GM21390 (cell line): ENCODE results near the gene DNAJA3.

ENCODE experiments used
- ATAC-seq: cut with Tn5 transposase; IDR thresholded peaks from one replicate; pipeline ENCODE4 v1.9.1; 2021; ENCODE audit not compliant: unreplicated experiment

Gene DNAJA3

DNA sequence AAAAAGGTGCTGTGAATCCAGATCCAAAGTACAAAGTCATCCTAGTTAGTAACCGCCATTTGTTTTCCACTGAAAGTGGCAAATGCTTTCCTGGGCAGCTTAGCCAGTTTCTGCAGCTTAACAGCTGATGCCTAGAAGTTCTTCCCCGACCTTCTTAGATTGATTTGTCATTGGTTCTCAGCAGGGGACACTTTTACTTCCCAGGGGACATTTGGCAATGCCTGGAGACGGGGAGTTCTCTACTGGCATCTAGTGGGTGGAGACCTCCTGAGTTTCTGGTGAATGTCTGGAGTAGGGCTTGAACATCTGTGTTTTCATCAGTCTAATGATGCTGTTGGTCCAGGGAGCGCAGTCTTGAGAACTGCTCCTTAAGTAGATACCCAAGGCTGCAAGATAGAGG, 7.6 kb downstream of the DNAJA3 start:
- no peak for ATAC-seq

DNA sequence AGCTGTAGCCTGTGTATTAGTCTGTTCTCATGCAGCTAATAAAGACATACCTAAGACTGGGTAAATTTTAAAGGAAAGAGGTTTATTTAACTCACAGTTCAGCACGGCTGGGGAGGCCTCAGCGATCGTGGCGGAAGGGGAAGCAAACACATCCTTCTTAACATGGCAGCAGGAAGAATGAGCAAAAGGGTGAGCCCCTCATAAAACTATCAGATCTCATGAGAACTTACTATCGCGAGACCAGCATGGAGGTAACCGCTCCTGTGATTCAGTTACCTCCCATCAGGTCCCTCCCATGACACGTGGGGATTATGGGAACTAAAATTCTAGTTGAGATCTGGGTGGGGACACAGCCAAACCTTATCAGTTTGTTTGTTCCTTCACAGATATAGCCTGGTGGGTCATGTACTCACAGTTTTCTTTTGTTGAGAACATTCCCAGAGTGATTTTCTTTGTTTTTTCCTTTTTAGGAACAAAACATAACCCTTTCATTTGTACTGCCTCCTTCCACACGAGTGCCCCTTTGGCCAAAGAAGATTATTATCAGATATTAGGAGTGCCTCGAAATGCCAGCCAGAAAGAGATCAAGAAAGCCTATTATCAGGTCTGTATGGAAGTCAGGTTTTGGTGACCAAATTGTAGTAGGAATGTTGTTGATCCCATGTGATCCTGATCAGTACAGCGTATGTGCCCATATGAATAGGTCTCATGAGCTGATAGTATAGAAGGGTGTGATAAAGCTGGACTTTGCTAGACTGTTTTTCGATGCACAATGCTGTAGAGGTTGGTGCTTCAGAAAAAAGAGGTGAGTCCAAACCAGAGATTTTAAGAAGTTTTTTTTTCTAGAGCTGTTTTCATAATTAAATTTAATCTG, 8.5 kb downstream of the DNAJA3 start:
- ATAC-seq, result no peak

DNA sequence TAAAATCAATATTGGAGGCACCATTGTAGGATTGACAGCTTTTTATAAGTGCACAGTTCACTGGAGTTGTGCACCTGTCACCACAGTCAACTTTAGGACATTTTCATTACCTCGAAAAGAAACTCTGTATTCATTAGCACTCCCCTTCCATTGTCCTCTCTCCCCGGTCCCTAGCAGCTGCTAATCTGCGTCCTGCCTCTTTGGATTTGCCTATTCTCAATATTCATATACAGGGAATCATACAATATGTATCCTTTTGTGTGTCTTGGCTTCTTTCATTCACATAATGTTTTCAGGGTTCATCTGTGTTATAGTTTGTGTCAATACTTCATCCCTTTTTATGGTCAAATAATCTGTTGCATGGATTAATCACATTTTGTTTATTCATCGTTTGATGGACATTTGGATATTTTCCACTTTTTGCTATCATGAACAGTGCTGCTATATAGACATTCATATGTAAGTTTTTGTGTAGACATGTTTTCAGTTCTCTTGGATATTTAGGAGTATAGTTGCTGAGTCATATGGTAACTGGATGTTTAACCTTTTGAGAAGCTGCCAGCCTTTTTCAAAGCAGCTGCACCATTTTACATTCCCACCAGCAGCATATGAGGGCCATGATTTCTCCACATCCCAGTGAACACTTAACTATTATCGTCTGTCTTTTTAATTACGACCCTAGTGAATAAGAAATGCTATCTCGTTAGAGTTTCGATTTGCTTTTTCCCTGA, 9.8 kb downstream of the DNAJA3 start:
- ATAC-seq, result no peak

DNA sequence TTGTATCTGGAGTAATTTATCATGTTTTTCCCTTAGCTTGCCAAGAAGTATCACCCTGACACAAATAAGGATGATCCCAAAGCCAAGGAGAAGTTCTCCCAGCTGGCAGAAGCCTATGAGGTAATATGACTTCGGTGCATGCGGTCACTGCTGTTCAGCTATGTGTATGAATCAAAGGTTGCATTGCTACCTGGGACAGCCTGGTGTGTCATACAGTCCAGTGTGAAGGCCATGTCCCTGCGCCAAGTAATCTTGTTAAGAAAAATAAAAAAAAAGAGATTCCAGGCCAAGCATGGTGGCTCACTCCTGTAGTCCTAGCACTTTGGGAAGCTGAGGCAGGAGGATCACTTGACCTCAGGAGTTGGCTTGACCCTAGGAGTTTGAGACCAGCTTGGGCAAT, 11.7 kb downstream of the DNAJA3 start:
- ATAC-seq, result no peak

DNA sequence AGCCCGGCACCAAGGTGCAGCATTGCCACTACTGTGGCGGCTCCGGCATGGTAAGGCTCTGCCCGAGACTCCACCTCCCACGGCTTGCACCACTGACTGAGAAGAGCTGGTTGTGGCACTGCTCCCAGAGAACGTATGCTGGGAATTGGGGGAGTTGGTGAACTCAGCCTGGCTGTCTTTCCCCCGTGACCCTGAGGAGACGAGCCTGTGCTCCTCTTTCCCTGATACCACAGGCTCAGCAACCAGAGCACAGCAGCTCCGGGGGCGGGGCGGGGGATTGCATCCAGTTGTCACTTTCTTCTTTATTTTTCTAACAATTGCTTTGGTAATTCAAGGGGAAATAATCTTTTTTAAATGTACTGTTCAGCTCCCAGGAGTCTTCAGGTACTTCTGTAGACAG, 16.7 kb downstream of the DNAJA3 start:
- ATAC-seq, result no peak

DNA sequence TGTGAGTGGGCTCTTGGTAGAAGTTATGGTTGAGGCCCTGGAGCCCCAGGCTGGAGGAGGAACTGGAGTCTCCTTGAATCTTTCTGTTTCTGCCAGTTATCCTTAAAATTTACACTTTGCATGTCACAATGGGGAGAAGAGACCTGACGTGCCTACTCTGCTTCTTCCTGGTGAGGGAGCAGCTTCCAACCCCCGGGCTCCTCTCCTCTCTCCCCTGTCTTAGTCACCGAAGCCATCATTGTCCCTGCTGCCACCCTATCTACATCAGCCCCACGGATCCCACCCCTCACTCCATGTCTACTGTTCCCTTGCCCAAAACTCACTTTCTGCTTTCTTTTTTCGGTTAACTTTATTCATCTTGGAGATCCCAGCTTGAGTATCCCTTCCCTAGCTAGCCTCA, 17.6 kb downstream of the DNAJA3 start:
- ATAC-seq, result no peak

DNA sequence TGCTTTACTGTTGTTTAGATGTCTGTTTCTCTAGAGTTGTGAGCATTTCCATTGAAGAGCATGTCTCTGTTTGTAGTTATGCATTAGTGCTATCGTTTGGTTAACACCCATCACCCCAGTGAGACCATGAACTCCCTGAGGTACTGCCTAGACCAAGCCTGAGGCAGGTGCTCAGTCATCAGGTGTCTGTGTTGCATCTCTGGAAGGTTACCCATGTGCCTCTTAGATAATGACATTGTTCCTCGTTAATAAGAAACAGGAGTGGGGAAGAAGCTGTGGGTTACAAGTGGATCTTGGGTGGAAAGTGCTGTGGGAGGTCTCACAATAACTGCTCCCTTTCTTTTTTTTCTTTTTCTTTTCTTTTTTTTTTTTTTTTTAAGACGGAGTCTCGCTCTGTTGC, 18.3 kb downstream of the DNAJA3 start:
- ATAC-seq, result no peak

DNA sequence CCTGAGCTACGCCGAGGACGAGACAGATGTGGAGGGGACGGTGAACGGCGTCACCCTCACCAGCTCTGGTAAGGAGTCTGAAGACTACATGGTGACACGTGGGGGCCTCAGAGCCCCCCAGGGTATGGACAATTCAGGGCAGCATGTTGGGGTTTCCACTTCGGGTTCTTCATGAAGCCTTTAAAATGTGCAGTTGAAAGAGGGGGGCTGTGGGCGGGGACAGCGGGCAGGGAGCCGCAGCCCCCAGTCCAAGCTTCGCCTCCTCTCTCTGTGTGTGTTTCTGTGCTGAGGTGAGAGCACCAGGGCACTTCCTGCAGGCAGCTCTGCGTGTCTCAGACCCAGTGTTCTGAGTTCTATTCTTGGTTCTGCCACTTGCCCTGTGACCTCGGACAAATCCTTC, 24.8 kb downstream of the DNAJA3 start:
- ATAC-seq, result no peak

DNA sequence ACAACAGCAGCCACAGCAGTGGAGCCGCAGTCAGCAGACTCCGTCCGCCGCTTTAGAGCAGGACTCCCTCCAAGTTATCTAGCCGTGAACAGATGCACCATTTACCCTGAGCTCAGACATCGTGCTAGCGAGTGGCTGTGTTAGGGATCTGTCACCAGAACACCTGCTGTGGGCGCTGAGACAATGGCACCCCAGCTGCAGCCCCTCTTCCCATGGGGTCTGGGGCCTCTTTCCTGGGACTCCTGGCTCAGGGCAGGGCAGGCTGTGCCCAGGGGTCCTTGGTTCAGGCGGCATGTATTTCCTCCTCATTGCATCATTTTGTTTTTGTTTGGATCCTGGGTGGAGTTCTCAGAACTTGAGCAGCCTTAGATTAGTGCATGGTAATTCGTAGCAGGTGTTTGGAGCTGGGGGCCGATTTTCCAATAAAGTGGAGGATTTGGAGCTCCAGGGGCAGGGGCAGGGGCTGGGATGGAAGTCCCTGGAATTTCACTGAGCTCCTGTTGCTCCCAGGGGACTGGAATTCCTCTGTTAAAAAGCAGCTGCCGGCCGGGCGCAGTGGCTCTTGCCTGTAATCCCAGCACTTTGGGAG, 25.4 kb downstream of the DNAJA3 start:
- no peak for ATAC-seq

DNA sequence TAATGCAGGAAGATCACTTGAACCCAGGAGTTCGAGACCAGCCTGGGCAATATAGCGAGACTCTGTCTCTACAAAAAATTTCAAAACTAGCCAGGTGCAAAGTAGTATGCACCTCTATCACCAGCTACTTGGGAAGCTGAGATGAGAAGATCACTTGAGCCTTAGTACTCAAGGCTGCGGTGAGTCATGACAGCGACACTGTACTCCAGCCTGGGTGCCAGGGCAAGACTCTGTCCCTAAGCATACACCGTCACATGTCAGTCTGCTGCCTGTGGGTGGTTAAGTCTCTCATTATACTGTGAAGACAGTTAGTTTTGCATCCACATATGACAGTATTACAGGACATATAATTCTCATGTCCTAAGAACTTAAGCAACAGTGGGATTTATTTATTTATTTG, 27.0 kb downstream of the DNAJA3 start:
- ATAC-seq, result no peak

DNA sequence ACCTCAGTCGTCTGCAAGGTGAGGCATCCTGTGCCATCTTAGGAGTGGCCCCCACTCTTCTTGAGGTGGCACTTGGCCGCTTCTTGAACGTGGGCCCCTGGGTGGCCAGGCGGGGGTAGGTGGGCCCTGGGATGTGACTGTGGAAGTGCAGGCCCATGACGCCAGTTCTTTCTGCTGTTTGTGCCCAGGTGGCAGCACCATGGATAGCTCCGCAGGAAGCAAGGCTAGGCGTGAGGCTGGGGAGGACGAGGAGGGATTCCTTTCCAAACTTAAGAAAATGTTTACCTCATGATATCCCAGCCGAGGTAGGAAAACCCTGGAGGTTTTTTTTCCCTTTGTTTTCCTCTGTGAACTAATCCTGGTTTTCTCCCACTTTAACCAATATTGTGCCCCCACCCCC, 29.0 kb downstream of the DNAJA3 start:
- no peak for ATAC-seq

DNA sequence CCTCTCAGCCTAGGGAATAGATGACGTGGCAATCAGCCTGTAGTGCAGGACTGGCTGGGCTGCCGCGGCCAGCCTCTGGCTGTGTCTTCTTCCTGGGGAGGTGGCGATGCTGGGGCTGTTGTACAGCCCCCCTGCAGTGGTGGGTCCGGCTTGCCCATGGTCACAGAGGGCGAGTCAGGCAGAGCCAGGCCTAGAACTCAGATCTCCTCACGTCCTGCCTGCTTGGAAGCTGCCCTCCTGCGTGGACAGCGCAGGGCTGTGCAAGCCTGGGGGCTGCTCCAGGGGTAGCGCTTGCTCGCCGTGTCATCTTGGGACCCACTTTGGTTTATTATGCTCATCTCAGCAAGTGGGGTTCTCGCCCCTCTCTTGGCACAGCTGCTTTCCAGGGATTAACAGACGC, 29.4 kb downstream of the DNAJA3 start:
- ATAC-seq, result no peak

DNA sequence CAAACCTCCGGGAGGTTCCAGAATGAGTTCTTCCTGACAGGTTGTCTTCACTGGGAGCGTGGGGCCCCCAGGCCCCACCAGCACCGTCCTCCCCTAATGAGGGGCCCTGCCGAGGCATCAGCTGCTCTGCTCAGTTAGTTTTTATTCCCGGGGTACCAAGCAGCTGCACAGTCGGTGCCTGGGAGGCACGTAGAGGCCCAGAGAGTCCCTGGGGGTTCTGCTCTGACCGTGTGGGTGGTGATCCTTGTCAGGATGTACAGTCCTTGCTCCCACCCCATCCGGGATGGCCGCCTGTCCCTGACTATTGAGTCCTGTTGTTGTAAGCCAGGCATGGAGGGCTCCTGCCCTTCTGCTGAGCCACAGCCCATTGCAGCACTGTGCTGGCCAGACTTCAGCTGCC, 30.3 kb downstream of the DNAJA3 start:
- no peak for ATAC-seq

DNA sequence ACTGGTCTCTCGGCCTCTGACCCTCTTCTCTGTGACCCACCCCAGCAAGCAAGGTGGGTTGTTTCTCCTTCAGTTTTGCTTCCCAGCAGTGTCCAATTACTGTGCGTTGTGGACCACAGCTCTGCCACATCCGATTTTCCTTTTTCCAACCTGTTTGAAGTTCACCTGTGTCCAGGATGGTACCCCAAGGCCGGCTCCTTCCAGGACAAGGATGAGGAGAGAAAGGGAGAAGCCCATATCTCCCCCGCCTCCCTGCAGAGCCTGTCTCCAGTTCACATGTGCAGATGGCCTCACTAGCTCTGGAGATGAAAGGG, 35.2 kb downstream of the DNAJA3 start:
- no peak for ATAC-seq

DNA sequence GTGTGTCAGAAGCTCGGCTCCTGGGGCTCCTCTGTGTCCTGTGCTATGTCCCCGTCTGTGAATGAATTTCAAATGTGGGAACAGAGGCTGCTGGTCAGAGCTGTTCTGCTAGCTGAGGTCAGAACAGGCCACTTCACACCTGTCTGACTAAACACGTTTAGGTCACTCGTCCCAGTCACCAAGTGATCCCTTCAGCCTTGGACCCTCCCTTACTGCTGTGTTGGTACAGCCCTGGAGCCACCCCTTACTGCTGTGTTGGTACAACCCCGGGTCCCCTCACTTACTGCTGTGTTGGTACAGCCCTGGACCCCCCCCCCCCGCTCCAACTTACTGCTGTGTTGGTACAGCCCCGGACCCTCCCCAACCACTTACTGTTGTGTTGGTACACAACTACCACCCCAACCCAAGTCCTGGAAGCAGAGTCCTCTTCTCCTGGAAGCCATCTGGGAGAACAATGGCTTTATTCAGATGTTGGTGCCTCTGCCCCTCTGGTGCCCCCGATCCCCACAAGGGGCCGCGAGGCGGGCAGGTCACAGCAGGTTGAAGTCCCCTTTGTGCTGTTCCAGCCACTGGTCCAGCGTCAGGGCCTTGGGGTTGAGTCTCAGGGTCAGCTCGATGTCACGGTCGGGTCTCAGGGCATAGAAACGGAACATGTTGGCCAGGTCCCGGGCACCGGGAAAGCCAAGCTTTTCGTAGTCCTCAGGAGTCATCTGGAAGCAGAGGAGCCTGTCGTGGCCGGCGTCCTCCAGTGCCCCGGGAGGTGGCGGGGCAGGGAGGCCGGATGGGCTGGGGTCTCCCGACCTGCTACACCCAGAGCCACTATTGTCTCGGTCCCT, 35.8 kb downstream of the DNAJA3 start:
- ATAC-seq, result no peak

DNA sequence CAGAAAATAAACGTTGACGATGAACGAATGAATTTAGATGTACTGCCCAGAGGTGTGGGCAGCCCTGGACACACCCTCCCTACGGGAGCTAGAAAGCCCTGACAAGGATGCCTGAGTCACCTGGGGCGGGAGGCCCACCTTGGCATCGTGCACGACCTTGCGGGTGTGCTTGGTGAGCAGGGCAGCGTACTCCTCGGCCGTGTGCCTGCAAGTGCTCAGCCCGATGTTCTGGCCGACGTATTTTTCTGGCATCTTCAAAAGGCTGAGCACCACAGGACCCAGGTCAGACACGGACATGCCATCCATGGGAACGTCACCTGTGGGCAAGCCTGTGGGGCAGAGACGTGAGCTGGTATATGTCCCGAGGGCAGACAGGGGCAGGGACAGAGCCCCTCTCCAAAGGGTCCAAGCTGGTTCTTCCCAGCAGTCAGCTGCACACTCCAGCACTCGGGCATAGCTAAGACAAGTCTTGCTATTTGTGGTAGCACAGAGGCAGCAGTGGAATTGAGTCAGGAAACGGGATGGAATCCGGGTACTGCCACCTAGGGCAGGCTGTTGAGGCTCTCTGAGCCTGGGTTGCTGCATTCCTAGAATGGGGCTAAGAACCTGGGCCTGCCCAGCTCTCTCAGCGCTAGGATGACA, 38.0 kb downstream of the DNAJA3 start:
- ATAC-seq, result no peak

DNA sequence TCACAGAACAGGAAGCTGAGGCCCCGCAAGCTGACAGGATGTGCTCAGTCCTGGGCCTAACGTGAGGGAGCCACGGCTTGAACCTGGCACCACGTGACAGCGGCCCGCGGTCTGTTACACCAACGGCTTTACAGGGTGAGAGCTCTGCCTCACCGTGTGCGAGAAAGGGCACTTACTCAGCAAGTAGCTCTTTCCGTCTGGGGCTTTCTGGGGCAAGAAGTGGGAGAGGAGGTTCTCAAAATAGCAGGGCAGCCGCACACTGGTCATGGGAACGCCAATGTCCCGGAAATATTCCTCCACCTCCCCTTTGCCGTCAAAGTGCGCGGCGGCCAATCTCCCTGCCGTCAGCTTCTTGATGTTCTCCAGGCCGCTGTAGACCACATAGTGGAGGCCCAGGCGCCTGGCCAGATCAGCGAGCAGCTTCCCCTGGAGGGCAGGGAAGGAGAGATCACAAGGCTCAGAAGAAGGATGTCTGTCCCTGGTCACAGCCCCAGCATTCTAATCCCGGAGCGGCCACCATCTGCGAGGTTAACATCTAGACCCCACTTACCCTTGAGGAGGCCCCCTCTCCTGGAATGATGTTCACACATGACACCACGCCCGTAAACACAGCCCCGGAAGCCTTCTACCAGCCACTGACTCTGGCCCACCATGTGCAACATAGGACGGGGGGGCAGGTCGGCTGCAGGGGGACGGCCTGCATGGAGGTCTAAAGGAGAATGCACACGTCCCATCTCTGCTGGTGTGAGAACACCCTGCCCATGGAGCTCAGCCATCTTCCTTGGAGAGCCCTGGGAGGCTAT, 40.5 kb downstream of the DNAJA3 start:
- no peak for ATAC-seq

DNA sequence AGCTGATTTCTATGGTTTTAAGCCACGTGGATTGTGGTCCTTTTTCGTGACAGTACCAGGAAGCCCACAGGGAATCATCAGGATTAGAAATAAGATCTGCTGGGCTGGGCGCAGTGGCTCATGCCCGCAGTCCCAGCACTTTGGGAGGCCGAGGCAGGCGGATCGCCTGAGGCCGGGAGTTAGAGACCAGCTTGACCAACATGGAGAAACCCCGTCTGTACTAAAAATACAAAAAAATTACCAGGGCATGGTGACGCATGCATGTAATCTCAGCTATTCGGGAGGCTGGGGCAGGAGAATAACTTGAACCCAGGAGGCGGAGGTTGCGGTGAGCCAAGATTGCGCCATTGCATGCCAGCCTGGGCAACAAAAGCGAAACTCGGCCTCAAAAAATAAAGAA, 42.2 kb downstream of the DNAJA3 start:
- ATAC-seq, result no peak

DNA sequence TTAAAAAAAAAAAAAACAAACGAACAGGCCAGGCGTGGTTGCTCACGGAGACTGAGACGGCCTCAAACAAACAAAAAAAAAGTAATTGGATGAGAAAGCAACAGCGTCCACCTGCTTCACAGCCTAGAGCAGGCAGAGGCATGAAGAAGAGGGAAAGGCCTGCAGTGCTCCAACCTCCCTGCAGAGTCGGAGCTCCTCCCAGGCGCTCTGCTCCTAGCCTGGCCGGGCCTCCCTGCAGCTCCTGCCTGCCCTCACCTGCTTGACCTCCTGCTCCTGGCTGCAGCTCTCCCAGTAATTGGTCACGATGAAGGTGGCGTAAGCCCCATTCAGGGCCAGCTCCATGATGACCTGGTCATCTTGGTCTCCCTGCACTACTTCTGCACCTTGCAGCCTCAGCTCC, 43.3 kb downstream of the DNAJA3 start:
- no peak for ATAC-seq

DNA sequence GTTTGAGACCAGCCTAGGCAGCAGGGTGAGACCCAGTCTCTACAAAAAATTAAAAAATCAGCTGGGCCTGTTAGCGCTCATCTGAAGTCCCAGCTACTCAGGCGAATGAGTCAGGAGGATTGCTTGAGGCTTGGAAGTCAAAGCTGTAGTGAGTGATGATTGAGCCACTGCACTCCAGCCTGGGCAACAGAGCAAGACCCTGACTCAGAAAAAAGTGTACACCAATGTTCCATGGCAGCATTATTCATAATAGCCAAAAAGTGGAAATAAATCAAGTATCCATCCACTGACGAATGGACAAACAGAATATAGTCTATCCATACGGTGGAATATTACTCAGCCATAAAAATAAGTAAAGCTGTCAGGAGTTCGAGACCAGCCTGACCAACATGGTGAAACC, 46.2 kb downstream of the DNAJA3 start:
- ATAC-seq, result no peak
